ENCODE measurements around the gene MTURN.

The MTURN gene

DNA sequence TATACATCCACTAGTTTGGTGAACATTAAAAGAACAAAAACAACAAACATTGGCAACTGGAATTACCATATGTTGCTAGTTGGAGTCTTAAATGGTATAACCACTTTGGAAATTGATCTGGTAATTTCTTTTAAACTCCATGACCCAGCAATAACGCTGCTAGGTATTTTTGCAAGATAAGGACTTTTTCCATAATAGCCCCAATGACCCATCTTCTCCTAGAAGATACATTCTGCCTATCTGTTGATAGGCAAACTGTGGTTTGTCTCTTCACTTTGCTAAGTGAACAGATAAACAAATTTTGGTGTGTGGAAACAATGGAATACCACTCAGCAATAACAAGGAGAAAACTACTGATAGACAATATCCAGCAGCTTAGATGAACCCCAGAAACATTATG, 30.6 kb upstream of the MTURN start:
- H3K9me3 ChIP-seq (ENCODE audit: low read length) = peaks cover 2% of the 10 kb centered on the region; the same call in 1 of the 2 replicates
- no peaks in the 10 kb centered on the region for H3K27me3 ChIP-seq (ENCODE audit: insufficient read depth, low read length)
- no peak overlapping the region for H3K4me2 ChIP-seq (ENCODE audit: low read length)
- no peaks in the 10 kb centered on the region for H3K4me1 ChIP-seq (ENCODE audit: insufficient read depth, low read length, severe bottlenecking)
- no peaks in the 10 kb centered on the region for H3K79me2 ChIP-seq (ENCODE audit: insufficient read depth, low read length)
- H3K9ac ChIP-seq (ENCODE audit: low read length) = no peak overlapping the region
- H3F3A ChIP-seq (ENCODE audit: insufficient read depth, low read length) = no peaks in the 10 kb centered on the region
- H3K9me2 ChIP-seq (ENCODE audit: low read depth, low read length) = no peaks in the 10 kb centered on the region
- H3K4me3 ChIP-seq (ENCODE audit: low read depth, low read length, poor library complexity, severe bottlenecking) = no peak overlapping the region
- H2AFZ ChIP-seq (ENCODE audit: low read length) = no peak overlapping the region
- TF ChIP-seq, protein P1, sequence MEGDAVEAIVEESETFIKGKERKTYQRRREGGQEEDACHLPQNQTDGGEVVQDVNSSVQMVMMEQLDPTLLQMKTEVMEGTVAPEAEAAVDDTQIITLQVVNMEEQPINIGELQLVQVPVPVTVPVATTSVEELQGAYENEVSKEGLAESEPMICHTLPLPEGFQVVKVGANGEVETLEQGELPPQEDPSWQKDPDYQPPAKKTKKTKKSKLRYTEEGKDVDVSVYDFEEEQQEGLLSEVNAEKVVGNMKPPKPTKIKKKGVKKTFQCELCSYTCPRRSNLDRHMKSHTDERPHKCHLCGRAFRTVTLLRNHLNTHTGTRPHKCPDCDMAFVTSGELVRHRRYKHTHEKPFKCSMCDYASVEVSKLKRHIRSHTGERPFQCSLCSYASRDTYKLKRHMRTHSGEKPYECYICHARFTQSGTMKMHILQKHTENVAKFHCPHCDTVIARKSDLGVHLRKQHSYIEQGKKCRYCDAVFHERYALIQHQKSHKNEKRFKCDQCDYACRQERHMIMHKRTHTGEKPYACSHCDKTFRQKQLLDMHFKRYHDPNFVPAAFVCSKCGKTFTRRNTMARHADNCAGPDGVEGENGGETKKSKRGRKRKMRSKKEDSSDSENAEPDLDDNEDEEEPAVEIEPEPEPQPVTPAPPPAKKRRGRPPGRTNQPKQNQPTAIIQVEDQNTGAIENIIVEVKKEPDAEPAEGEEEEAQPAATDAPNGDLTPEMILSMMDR (IDR thresholded peaks at IDR 0.05; ENCODE audit: low read length) = no peak
- no peak for TF ChIP-seq EZH2 (IDR thresholded peaks at IDR 0.05; ENCODE audit: borderline replicate concordance, low read length)
- no peaks in the 10 kb centered on the region for H3K36me3 ChIP-seq (ENCODE audit: insufficient read depth, low read length)
- no peaks in the 10 kb centered on the region for H4K20me1 ChIP-seq (ENCODE audit: insufficient read depth, low read length)
- no peak overlapping the region for H3K27ac ChIP-seq (ENCODE audit: low read depth, low read length, poor library complexity, severe bottlenecking)

DNA sequence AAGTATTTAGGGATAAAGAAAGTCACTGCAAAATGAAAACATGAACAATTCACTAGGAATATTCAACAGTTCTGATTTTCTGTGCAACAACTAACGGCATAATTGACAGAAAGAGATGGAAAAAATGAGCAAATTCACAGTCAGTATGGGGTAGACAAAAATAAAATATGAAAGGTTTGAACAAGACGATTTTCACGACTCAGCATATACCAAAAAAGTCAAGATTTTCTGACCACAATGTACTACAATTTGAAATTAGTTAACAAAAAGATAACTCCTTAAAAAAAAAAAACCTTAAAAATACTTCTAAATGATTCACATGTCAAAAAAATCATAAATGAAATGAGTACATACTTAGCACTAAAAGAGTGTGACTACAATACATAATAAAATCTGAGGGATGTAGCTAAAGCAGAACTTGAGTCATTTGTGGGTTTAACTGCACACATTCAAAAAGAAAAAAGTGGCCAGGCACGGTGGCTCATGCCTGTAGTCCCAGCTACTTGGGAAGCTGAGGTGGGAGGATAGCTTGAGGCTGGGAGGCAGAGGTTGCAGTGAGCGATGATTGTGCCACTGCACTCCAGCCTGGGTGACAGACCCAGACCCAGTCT, 22.6 kb upstream of the MTURN start:
- no peaks in the 10 kb centered on the region for H3K79me2 ChIP-seq (ENCODE audit: insufficient read depth, low read length)
- no peak overlapping the region for H3K27ac ChIP-seq (ENCODE audit: low read depth, low read length, poor library complexity, severe bottlenecking)
- H3K36me3 ChIP-seq (ENCODE audit: insufficient read depth, low read length) = no peaks in the 10 kb centered on the region
- no peak overlapping the region for H3K4me2 ChIP-seq (ENCODE audit: low read length)
- H3K9me3 ChIP-seq (ENCODE audit: low read length) = peaks cover 11% of the 10 kb centered on the region
- H4K20me1 ChIP-seq (ENCODE audit: insufficient read depth, low read length) = no peaks in the 10 kb centered on the region
- peaks cover 7% of the 10 kb centered on the region; the same call in 1 of the 2 replicates for H3F3A ChIP-seq (ENCODE audit: insufficient read depth, low read length)
- no peak overlapping the region for H3K9ac ChIP-seq (ENCODE audit: low read length)
- H3K4me1 ChIP-seq (ENCODE audit: insufficient read depth, low read length, severe bottlenecking) = peaks cover 7% of the 10 kb centered on the region
- no peak overlapping the region for H3K4me3 ChIP-seq (ENCODE audit: low read depth, low read length, poor library complexity, severe bottlenecking)
- no peaks in the 10 kb centered on the region for H3K27me3 ChIP-seq (ENCODE audit: insufficient read depth, low read length)
- no peaks in the 10 kb centered on the region for H3K9me2 ChIP-seq (ENCODE audit: low read depth, low read length)
- no peak for TF ChIP-seq EZH2 (IDR thresholded peaks at IDR 0.05; ENCODE audit: borderline replicate concordance, low read length)
- TF ChIP-seq, protein P1 (IDR thresholded peaks at IDR 0.05; ENCODE audit: low read length) = no peak
- no peak overlapping the region for H2AFZ ChIP-seq (ENCODE audit: low read length)

DNA sequence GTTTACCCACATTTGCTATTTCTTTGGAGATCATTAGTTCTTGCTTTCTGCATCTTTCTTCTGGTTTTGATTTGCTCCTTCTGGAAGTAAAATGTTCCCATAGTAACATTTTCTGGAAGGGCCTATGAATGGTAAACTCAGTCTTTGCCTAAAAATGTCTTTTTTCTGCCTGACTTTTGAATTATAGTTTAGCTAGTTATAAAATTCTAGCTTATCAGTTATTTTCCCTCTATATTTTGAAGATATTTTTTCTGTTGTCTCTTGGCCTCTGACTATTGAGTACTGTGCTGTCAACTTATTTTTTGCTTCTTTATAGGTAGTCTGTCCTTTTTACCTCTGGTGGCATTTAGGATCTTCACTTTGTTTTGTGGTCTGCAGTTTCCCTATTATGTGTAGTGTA, 21.6 kb upstream of the MTURN start:
- H3K27me3 ChIP-seq (ENCODE audit: insufficient read depth, low read length) = no peaks in the 10 kb centered on the region
- TF ChIP-seq, protein P1 (IDR thresholded peaks at IDR 0.05; ENCODE audit: low read length) = no peak
- TF ChIP-seq EZH2 (IDR thresholded peaks at IDR 0.05; ENCODE audit: borderline replicate concordance, low read length) = no peak

More for the DNA sequence above, 21.6 kb upstream of the MTURN start:
- Histone ChIP-seq H3K4me2 (ENCODE audit: low read length) (no peak overlapping the region), H2AFZ (ENCODE audit: low read length) (no peak overlapping the region), H3K4me3 (ENCODE audit: low read depth, low read length, poor library complexity, severe bottlenecking) (no peak overlapping the region), H3F3A (ENCODE audit: insufficient read depth, low read length) (peaks cover 7% of the 10 kb centered on the region; the same call in 1 of the 2 replicates), H3K79me2 (ENCODE audit: insufficient read depth, low read length) (no peaks in the 10 kb centered on the region), H4K20me1 (ENCODE audit: insufficient read depth, low read length) (no peaks in the 10 kb centered on the region), H3K4me1 (ENCODE audit: insufficient read depth, low read length, severe bottlenecking) (peaks cover 7% of the 10 kb centered on the region), H3K27ac (ENCODE audit: low read depth, low read length, poor library complexity, severe bottlenecking) (no peak overlapping the region), H3K9me3 (ENCODE audit: low read length) (peaks cover 9% of the 10 kb centered on the region), H3K9ac (ENCODE audit: low read length) (no peak overlapping the region), H3K9me2 (ENCODE audit: low read depth, low read length) (no peaks in the 10 kb centered on the region), H3K36me3 (ENCODE audit: insufficient read depth, low read length) (no peaks in the 10 kb centered on the region)

All from OCI-LY1 (cell line).